ENCODE results near the gene SLC8A3.

Gene SLC8A3

GRCh38 chr14:70061108-70061507, 127.6 kb downstream of the SLC8A3 start:
- DNase-seq (ENCODE audit: low read depth) = no peak

GRCh38 chr14:70059545-70059944, 129.2 kb downstream of the SLC8A3 start:
- no peak for DNase-seq (ENCODE audit: low read depth)

GRCh38 chr14:70057519-70058136, 131.1 kb downstream of the SLC8A3 start:
- no peak for DNase-seq (ENCODE audit: low read depth)

- DNase-seq (ENCODE audit: low read depth) = no peak
These were observed 135.8 kb downstream of the SLC8A3 start for GRCh38 chr14:70052990-70053389.

- DNase-seq (ENCODE audit: low read depth) = no peak
These were observed 138.6 kb downstream of the SLC8A3 start for GRCh38 chr14:70050136-70050535.

- DNase-seq (ENCODE audit: low read depth) = no peak
These were observed 139.1 kb downstream of the SLC8A3 start for GRCh38 chr14:70049605-70050004.

GRCh38 chr14:70048313-70048654, 140.5 kb downstream of the SLC8A3 start:
- DNase-seq (ENCODE audit: low read depth) = no peak

GRCh38 chr14:70047598-70048312, 141.0 kb downstream of the SLC8A3 start:
- DNase-seq (ENCODE audit: low read depth) = no peak

GRCh38 chr14:70045844-70046535, 142.8 kb downstream of the SLC8A3 start:
- DNase-seq (ENCODE audit: low read depth) = no peak

GRCh38 chr14:70045310-70045709, 143.4 kb downstream of the SLC8A3 start:
- no peak for DNase-seq (ENCODE audit: low read depth)

- no peak for DNase-seq (ENCODE audit: low read depth)
These were observed 145.8 kb downstream of the SLC8A3 start for GRCh38 chr14:70043001-70043400.

- DNase-seq (ENCODE audit: low read depth) = no peak
These were observed 152.1 kb downstream of the SLC8A3 start for GRCh38 chr14:70036665-70037064.

- no peak for DNase-seq (ENCODE audit: low read depth)
These were observed 154.5 kb downstream of the SLC8A3 start for GRCh38 chr14:70034257-70034656.

GRCh38 chr14:70033561-70033960, 155.2 kb downstream of the SLC8A3 start:
- no peak for DNase-seq (ENCODE audit: low read depth)

GRCh38 chr14:70033116-70033515, 155.6 kb downstream of the SLC8A3 start:
- no peak for DNase-seq (ENCODE audit: low read depth)

GRCh38 chr14:70032447-70032846, 156.3 kb downstream of the SLC8A3 start:
- no peak for DNase-seq (ENCODE audit: low read depth)

- no peak for DNase-seq (ENCODE audit: low read depth)
These were observed 156.7 kb downstream of the SLC8A3 start for GRCh38 chr14:70032016-70032415.

GRCh38 chr14:70029296-70030132, 159.2 kb downstream of the SLC8A3 start:
- no peak for DNase-seq (ENCODE audit: low read depth)

- DNase-seq (ENCODE audit: low read depth) = peak; percentile 11
These were observed 160.8 kb downstream of the SLC8A3 start for GRCh38 chr14:70027785-70028428.

- no peak for DNase-seq (ENCODE audit: low read depth)
These were observed 164.9 kb downstream of the SLC8A3 start for GRCh38 chr14:70023871-70024270.

GRCh38 chr14:70022771-70023445, 165.8 kb downstream of the SLC8A3 start:
- DNase-seq (ENCODE audit: low read depth) = no peak
